ENCODE data around the gene LRFN4. TPM values are rescaled to one million over a fixed set of nuclear protein-coding genes. Genes with fewer than 3 reads are reported as not detected.

Gene LRFN4
- total RNA-seq, 1 donor from 2014 or later: 24.1 TPM

DNA sequence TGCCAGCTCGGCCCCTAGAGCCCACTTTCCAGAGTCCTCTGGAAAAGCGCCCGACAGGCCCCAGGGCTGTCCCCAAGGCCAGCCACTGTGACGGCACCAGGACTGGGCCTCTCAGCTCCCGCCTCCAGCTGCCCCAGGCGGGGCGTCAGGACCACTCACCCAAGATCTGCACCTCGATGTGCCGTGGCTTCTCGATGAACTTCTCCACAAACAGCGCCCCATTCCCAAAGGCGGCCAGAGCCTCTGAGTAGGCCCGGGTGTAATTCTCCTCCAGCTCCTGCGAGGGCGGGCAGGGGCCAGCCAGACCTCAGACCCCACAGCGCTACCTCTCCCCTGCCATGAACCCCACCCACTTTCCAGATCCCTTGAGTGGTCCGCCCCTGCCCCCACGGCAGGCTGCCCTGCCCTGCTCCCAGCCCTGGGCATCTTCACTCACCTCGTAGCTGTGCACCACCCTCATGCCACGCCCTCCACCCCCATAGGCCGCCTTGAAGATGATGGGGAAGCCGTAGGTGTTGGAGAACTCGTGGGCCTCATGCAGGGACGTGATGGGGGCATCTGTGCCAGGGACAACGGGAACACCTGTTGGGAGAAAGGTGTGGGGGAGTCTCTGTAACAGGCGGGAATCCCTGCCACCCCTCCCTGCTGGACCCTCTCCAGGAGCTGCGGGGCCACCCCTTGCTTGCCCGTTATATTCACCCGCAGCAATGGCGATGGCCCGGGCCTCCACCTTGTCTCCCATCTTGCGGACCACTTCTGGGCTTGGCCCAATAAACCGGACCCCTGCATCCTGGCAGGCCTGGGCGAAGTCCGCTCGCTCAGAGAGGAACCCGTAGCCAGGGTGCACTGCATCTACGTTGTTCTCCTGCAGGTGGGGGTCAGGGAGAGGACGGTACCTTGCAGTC lies 14.0 kb downstream of the LRFN4 start:
- no peak for DNase-seq (ENCODE audit: low read depth, low spot score)

DNA sequence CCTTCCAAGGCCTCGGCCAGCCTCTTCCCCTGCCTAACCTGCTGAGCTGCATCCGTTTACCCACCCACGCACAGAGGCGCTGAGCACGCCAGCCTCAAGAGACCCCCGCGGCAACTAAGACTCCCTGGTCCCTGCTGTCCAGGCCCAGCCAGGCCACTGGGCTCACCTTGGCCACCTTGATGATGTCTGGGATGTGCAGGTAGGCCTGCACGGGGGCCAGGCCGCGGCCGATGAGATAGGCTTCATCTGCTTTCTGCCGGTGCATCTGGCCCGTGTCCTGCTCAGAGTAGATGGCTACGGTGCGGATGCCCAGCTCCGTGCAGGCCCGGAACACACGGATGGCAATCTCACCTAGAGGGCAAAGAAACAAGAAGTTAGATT lies 14.6 kb downstream of the LRFN4 start:
- DNase-seq (ENCODE audit: low read depth, low spot score): no peak

DNA sequence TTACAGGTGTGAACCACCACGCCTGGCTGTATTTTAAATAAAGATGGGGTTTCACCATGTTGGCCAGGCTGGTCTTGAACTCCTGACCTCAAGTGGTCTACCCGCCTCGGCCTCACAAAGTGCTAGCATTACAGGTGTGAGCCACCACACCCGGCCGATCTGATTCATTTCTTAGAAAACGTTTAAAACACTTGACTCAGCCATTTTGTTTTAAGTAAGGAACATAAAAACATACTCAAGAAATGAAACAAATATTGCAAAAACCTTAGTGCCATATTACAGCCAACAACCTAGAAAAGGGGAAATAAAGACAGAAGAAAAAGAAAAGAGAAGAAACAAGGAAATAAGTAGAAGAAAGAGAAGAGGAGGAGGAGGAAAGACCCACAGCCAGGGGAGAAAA lies 17.4 kb downstream of the LRFN4 start:
- no peak for DNase-seq (ENCODE audit: low read depth, low spot score)

DNA sequence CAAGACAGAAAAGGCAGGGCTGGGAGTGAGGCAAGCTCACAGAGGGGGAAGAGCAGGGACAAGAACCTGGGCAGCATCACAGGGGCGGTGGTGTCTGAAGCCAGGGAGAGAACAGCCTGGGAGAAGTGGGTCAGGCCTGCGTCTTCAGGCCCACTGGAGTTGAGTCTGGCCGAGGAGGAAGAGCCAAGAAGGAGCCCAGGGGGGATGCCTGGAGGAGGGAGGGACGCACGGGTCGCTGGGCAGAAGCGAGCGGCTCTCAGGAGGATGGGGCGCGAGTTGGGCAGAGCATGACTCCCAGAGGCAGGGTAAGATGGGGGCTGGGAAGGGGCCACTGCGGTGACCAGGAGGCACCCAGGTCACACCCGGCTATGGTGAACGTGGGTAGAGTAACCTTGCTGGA lies 18.5 kb downstream of the LRFN4 start:
- DNase-seq (ENCODE audit: low read depth, low spot score): no peak

DNA sequence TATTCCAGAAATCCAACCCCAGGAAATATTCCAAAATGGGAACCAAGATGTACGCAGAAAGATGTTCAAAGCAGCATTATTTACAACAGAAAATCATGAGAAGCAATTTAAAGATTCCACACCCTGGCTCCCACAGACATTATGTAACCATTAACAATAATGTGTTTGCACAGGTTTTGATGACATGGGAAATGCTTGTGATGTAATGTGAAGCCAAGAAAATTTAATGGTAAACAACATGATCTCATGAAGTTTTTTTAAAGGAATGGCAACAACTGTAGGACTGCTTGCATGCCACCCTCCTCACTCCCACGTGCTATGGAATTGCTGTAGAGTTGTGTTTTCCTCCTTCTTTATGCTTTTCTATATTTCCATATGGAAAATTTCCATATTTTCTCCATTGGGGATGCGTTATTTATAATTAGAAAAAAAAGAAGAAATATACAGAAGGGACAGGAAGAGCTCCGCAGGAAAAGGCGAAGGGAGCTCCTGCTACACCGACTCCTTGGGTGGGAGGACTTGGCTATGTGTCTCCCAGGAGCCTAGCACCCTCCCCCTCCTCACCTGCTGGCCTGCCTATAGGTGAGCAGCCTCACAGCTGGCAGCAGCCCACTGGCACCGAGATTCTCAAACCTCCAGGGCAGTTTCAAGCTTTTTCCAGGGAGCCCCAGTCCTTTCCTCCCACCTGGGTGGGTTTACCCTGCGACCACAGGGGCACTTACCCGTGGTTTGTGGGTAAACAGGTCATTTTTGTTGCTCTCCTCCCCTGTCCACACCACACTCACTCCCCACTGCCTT lies 20.9 kb downstream of the LRFN4 start:
- no peak for DNase-seq (ENCODE audit: low read depth, low spot score)

DNA sequence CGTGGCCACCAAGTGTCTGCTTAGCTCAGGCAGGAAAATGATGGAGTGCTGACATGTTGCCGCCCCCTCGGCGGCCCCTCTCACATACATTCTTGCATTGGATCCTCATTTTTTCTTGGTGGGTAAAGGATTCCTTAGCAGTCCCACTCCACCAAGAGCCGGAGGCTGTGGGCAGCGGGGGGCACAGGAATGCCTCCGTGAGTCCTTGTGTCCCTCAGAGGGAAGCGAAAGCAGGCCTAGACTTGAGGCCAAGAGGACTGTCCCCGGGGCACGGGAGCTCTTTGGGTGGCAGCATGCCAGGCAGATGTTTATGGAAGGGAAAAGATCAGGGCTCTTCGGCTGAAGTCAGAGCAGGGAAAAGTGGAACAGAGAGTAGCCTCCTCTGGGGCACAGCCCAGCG lies 21.6 kb downstream of the LRFN4 start:
- no peak for DNase-seq (ENCODE audit: low read depth, low spot score)

DNA sequence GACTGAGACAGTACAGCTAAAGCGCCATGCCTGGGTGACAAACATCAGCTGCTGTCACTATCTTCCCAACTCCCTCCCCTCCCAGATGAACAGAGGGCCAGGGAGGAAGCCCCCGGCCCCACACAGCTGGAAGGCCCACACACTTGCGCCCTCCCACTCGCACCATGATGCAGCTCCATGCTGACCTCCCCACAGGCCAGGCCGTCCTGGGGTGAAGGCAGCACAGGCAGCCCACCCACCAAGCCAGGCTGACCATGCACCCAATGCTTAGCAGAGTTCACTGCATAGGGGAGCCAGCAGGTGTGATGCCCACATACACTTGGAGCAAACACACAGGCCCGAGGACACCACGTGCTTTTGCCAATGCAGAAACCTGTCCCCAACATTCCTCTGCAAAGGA lies 22.1 kb downstream of the LRFN4 start:
- DNase-seq (ENCODE audit: low read depth, low spot score): no peak

DNA sequence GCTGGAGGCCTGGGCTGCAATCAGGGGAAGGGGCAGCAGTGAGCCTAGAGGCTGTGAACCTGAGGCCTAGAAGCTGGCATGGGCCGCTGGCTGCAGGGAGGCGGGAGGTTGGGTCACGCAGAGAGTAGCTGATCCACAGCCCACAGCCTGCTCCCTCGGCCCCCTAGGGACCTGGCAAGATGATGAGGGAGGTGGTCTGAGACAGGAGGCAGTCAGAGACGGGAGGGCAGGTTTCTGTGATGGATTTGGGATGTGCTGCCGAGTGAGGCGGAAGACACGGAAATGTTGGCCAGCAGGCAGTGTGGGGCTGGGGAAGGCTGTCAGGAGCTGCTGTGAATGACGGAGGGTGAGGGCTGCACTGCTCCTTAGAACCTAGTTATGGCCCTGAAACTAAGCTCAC lies 22.7 kb downstream of the LRFN4 start:
- DNase-seq (ENCODE audit: low read depth, low spot score): no peak

DNA sequence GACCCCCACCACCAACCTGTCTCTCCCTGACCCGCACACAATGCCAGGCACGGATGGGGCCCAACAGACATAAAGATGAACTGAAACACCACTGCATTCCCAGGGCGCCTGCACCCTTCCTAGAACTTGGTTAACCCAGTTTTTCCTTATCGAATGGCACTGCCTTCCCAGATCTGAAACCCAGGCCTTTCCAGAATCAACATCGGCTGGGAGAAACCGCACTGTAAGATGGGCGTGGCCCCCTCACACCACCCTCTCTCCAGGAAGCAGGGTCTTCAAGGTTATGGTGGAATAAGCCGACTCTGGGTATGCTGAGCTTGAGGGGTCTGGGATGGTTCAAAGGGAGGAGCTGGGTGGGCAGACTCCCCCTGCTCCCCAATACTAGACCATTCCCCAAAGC lies 23.1 kb downstream of the LRFN4 start:
- no peak for DNase-seq (ENCODE audit: low read depth, low spot score)

DNA sequence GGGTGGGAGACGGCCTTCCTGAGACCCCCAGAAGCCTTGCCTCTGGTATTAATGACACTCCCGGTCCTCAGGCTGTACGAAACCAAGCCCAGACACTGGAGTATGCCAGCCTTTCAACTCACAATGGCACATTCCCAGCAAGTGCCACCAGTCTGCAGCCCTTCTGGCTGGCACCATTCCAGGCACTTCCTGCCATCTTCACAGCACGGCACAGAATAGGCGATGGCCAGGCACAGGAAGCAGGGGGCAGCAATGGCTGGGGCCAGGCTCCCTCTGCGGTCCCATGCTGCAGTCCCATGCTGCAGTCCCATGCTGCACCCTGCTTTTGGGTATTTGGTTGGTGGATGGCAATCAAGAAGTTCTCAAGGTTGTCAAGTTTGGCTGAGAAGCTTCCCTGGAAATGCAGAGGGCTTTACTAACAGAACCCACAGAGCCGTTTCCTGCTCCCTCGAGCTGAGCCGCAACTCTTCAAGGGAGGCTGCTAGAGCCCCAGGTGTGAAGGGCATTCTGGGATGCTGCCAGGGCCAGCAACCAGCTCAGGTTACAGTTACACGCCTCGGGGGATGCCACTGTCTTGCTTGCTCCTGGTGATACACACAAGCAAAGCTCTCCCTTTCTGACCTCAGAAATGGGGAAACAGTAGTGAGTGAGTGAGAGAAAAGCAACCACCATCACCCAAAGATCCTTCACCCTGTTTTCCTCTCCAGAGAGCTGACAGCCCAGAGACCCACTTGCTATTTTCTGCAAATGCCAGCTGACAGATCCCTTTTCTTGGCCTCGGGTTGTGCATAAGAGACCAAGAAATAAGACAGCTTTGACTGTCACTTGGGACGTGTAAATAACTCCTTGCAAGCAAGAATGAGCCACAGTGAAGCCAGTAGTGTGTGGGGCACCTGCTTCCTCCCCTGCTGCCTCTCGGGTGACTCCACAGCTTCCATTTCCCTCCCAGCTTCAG lies 23.9 kb downstream of the LRFN4 start:
- no peak for DNase-seq (ENCODE audit: low read depth, low spot score)

DNA sequence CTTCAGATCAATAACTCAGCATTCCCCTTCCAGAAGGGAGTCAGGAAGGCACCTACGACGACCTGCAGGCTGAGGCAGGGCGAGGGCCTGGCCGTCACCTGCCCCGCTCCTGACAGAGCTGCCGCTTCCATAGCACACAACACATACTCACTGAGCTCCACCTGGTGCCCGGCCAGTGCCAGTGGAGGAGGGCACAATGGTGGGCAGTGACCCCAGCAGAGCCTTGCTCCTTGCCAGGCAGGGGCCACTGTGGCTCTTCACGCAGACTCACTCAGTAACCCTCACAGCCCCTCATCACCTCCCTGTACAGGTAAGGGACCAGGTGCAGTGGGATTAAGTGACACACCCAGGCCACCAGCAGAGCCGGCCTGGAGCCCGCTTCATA lies 24.6 kb downstream of the LRFN4 start:
- DNase-seq (ENCODE audit: low read depth, low spot score): no peak

DNA sequence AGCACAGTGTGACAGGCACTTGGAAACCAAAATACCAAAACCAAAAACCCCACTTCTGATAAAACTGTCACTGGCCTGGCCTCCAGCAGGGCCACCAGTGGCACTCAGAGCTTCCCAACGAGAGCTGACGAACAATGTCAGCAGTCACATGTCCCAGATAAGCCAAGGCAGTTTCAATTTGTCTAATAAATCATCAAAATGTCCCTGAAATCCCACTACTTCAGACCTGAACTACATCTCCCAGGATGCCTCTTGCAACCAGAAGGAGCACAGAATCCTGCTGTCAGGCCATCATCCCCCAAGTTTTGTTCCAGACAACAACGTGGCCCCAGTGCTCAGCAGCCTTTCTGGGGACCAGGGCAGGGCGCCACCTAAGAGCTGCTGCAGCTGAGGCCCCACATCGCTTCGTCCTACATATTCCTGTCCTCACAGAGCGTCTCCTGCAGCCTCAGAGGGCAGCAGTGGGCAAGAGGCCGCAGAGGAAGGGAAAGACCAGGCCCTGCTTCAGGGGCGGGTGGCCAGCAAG lies 25.1 kb downstream of the LRFN4 start:
- DNase-seq (ENCODE audit: low read depth, low spot score): no peak

DNA sequence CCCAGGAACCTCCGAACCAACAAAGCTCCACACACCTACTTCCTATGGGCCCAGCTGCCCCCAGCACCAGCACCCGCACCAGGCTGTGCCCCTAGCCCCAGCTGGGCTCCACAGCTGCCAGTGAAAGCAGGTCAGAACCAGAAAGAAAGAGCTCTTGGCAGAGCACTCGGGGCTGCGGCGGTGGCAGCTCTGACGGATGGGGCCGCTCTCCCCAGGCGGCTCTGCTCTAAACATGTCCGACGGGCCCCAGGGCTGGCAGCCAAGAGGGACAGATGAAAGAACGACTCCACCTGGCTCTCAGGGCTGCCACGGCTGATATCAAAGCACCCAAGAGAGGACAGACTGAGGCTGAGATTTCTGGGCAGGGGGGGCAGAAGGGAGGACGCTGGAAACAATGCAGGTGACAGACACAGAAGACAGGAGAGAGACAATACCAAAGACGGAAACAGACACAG lies 25.7 kb downstream of the LRFN4 start:
- no peak for DNase-seq (ENCODE audit: low read depth, low spot score)

DNA sequence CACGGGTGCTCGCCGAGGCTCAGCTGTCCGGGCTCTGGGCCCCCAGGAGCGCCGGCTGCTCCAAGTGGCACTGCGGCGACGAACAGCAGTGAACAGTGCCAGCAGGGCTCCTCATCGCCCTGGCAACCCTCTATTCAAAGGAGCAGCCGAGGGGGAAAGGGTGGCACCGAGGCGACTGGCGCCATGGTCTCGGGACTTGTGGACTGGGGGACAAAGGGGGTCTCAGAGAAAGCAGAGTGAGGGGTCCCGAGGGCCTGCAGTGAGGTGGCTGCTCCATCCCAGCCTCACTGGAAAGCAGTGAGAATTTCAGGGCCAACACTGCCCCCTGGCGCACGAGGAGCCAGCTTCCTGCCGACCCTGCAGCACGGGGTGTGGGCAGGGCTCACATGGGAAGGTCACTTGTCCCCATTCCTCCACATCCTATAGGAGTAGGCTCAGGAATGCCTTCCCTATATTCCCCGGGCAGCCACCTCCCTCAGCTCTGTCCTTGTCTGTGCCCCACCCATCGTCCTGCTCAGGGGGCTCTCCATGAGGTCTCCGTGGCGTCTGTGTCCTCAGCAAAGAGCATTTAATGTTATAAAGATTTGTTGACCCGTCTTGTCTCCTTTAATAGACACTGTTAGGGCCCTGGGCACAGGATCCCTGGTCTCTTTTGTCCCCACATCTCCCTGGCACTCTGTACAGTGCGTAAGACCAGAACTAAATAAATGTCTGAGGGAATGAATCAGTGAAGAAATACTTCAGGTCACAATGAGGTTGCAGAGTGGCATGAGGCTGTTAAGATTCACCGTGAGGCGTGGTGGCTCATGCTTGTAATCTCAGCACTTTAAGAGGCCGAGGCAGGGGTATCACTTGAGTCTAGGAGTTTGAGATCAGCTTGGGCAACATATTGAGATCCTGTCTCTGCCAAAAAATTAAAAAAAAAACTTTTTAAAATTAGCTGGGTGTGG lies 26.4 kb downstream of the LRFN4 start:
- peak; percentile 17 for DNase-seq (ENCODE audit: low read depth, low spot score)

DNA sequence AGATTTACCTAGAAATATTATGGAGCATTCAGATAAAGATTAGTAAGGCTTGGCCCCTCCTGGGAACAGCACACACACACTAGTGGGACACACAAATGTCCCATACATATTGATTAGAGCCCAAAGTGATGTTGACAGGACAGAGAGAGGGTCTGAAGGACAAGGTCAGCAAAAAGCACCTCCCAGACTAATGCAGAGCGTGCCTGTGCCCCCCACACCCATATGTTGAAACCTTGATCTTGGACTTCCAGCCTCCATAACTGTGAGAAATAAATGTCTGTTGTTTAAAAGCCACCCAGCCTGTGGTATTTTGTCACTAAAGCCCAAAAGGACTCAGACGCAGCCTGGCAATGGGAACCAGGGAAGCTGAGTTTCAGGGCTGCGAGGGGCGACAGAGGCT lies 27.6 kb downstream of the LRFN4 start:
- no peak for DNase-seq (ENCODE audit: low read depth, low spot score)

DNA sequence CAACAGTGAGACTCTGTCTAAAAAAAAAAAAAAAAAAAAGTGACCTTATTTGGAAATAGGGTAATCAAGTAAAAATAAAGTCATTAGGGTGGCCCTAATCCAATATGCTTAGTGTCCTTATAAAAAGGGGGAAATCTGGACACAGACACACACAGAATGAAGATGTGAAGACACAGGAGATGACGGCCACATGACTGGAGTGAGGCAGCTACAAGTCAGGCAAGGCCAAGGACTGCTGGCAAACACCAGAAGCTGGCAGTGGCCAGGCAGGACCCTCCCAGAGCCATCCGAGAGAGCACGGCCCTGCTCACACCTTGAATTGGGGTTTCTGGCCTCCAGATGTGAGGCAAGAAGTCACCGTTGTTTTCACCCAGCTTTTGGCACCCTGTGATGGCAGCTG lies 28.6 kb downstream of the LRFN4 start:
- no peak for DNase-seq (ENCODE audit: low read depth, low spot score)

DNA sequence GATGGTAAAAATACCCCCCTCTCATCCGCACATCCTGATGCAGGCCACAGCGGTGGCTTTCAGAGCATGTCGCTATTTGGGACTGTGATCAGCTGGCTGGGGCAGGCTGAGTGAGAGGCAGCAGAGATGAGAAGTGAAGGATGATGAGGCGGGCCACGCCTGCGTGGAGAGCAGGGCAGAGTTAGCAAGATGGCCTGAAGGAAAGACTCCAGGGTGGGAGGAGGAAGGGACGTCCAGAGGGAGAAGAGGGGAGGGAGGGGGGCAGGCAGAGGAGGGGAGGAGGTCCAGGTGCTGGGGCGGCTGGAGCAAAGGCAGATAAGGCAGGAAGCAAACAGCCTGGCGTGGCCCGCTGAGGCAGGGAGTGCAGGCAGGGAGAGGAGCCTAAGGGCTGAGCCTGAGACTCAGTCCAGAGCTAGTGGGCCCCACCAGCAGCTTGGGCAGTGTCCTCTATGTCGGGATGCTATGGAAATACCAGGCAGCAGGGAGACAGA lies 29.1 kb downstream of the LRFN4 start:
- no peak for DNase-seq (ENCODE audit: low read depth, low spot score)

DNA sequence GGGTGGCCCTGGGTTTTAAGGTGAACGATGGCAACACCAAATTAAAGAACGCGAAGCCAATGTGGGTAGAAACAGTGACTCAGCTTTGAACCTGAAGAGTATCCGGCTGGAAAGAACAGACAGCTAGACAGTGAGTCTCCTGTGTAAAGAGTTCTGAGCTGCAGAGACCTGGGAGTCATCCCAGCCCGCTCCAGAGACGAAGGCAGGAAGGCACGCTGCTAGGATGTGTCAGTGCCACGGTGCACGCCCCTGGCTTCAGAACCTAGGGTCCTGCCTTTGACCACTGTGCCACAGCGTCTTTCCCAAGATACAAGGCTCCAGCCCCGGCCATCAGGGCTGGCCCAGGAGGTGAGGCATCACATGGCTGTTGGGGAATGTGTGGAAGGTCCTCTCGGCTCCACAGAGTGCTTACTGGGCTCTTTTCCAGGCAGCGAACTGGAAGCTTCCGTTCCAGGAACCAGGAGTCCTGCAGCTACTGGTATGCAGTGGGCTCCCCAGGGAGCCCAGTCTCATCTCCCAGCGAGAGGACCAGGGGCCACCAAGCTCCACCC lies 29.9 kb downstream of the LRFN4 start:
- no peak for DNase-seq (ENCODE audit: low read depth, low spot score)

DNA sequence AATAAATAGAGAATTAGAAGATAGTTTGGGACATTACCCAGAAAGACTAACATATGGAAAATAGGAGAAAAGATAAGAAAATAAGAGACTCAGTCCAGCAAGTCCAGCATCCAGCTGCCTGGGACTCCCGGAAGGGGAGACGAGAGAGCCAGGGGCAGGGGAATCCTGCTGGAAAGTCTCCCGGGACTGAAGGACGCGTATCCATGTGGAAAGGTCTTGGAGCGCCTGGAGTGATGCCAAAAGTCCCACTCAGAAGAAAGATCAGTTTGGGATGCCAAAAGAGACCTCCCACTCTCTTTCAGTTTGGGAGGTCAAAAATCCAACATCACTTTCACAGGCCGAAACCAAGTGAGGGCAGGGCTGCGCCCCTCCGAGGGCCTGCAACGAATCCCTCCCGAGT lies 30.7 kb downstream of the LRFN4 start:
- no peak for DNase-seq (ENCODE audit: low read depth, low spot score)

DNA sequence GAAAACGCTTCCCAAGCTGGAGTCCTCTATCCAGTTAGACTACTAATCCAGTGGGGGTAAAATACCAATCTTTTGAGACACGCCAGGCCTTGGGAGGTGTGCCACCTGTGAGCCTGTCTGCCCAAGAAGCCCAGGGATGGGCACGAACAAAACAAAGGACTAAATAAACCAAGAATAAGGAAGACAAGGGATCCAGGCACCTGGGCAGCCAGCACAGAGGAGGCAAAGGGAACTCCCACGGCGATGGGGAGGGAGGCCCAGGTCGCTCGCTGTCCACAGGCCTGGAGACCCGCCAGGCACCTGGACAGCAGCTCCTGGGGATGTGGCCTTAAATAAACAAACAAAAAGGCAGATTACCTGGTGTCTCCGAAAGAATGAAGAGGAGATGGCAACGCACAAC lies 31.4 kb downstream of the LRFN4 start:
- DNase-seq (ENCODE audit: low read depth, low spot score): no peak
